Suprapubic skin (tissue), 4 donors: Measurements from ENCODE around the gene CHN2.

Experiments
- CTCF ChIP-seq, 2 donors: fragments of 200-600 bp in 1 of 2; fragments of 450-650 bp in 1 of 2; sonication (generic) in 1 of 2; IDR thresholded peaks; one replicate each; pipeline ENCODE4 v1.5.1; 2016 to 2019; ENCODE audit warnings: antibody characterized with exemption in 2 of 2, mild to moderate bottlenecking in 1 of 2, moderate library complexity in 1 of 2
- POLR2A ChIP-seq, 2 donors: fragments of 450-650 bp; IDR thresholded peaks; one replicate each; pipeline ENCODE4 v1.6.1; 2017; ENCODE audit warnings: antibody characterized with exemption in 2 of 2, mild to moderate bottlenecking in 2 of 2, moderate library complexity in 2 of 2
- POLR2AphosphoS5 ChIP-seq, 3 donors: sonication (generic); formaldehyde crosslinking; IDR thresholded peaks; one replicate each; pipeline ENCODE4 v1.6.1; 2017; ENCODE audit warnings: antibody characterized with exemption in 3 of 3

GRCh38 chr7:29328811-29329210 lies 134.2 kb downstream of the CHN2 start:
- TF ChIP-seq CTCF (IDR thresholded peaks at IDR 0.05) (no peak), POLR2A (IDR thresholded peaks at IDR 0.05) (no peak), POLR2AphosphoS5 (IDR thresholded peaks at IDR 0.05) (no peak)
